ENCODE measurements around the gene NDE1. TPM values are rescaled to one million over a fixed set of nuclear protein-coding genes. Genes with fewer than 3 reads are reported as not detected.
"Not testable (repeated sequence)": the region's sequence is repeated elsewhere in the genome, so short reads cannot be mapped to it uniquely, and the experiment has no call there.

The NDE1 gene
- polyA plus RNA-seq, 1 donor (not counting 4 experiments of a cell fraction or from before 2014, with no cell fraction given): 37.8 TPM

DNA sequence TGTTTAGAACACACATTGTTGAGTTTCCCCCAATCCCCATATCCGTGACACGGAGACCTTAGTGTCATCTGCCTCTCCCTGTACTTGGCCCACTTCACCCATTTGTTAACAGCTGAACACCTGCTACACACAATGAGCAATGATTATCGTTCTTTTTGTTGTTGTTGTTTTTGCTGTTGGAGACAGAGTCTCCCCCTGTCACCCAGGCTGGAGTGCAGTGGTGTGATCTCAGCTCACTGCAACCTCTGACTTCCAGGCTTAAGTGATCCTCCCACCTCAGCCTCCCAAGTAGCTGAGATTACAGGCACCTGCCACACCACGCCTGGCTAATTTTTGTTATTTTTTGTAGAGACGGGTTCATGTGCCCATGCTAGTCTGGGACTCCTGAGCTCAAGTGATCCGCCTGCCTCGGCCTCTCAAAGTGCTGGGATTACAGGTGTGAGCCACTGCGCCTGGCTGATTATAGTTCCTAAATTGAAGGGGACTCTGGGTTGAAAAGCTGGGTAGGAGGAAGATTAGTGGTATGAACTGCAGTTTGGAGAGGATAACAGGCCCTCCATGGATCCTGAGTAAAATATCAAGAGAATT is 21.6 kb downstream of the NDE1 start:
- no peaks in the 10 kb centered on the region for H3K27me3 ChIP-seq (ENCODE audit: control insufficient read depth, extremely low read depth, insufficient read depth, low read length)
- peaks cover 44% of the 10 kb centered on the region for H3K4me1 ChIP-seq (ENCODE audit: control insufficient read depth, extremely low read depth, insufficient read depth, low read length)
- no peak for FAIRE-seq
- no peak overlapping the region for H3K4me3 ChIP-seq (ENCODE audit: control insufficient read depth in 2 of 3, extremely low read depth in 1 of 3, insufficient read depth in 2 of 3, low read depth in 1 of 3, low read length in 3 of 3)
- H3K79me2 ChIP-seq (ENCODE audit: control insufficient read depth, insufficient read depth, low read length): peaks cover 29% of the 10 kb centered on the region
- H2AFZ ChIP-seq (ENCODE audit: control insufficient read depth, low read length): no peak overlapping the region
- H3K4me2 ChIP-seq (ENCODE audit: control insufficient read depth, extremely low read depth, insufficient read depth, low read depth, low read length): peak overlapping the region; percentile 87
- H4K20me1 ChIP-seq (ENCODE audit: control insufficient read depth, extremely low read depth, insufficient read depth, low read length): no peaks in the 10 kb centered on the region
- H3K9me3 ChIP-seq (ENCODE audit: control insufficient read depth, low read depth, low read length): no peaks in the 10 kb centered on the region
- H3K27ac ChIP-seq (ENCODE audit: control insufficient read depth, insufficient read depth, low read length): peak overlapping the region; percentile 97
- no peak for DNase-seq (ENCODE audit: low read depth, low spot score)
- peaks cover 14 to 37% of the 10 kb centered on the region in 2 experiments for H3K36me3 ChIP-seq (ENCODE audit: control insufficient read depth in 2 of 2, extremely low read depth in 1 of 2, insufficient read depth in 2 of 2, low read length in 2 of 2)
- TF ChIP-seq EZH2 (IDR thresholded peaks at IDR 0.05; ENCODE audit: low read length): no peak
- TF ChIP-seq, protein P1, sequence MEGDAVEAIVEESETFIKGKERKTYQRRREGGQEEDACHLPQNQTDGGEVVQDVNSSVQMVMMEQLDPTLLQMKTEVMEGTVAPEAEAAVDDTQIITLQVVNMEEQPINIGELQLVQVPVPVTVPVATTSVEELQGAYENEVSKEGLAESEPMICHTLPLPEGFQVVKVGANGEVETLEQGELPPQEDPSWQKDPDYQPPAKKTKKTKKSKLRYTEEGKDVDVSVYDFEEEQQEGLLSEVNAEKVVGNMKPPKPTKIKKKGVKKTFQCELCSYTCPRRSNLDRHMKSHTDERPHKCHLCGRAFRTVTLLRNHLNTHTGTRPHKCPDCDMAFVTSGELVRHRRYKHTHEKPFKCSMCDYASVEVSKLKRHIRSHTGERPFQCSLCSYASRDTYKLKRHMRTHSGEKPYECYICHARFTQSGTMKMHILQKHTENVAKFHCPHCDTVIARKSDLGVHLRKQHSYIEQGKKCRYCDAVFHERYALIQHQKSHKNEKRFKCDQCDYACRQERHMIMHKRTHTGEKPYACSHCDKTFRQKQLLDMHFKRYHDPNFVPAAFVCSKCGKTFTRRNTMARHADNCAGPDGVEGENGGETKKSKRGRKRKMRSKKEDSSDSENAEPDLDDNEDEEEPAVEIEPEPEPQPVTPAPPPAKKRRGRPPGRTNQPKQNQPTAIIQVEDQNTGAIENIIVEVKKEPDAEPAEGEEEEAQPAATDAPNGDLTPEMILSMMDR (optimal IDR thresholded peaks at IDR 0.05 in 1 of 3, IDR thresholded peaks at IDR 0.05 in 1 of 3, conservative IDR thresholded peaks at IDR 0.05 in 1 of 3; ENCODE audit: extremely low read depth in 1 of 3, insufficient read depth in 2 of 3, low read length in 3 of 3): no peak
- peak overlapping the region; percentile 9 for H3K9ac ChIP-seq (ENCODE audit: control insufficient read depth, extremely low read depth, insufficient read depth, low read length)
- dilution Hi-C loops (cut with MboI; ENCODE audit: extremely low pct_ligation_motif_present, low sequenced_read_pairs): no loop called here
- no peaks in the 10 kb centered on the region for H3K9me1 ChIP-seq (ENCODE audit: control insufficient read depth, extremely low read depth, insufficient read depth, low read length)

DNA sequence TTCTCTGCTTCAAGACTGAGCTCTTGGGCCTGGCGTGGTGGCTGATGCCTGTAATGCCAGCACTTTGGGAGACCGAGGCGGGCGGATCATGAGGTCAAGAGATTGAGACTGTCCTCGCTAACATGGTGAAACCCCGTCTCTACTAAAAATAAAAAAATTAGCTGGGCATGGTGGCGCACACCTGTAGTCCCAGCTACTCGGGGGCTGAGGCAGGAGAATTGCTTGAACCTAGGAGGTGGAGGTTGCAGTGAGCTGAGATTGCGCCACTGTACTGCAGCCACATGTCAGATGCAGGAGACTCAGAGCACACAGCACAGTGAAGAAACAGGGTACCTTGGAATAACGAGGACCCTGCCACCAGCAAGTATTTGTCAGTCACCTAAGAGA is 22.1 kb downstream of the NDE1 start:
- dilution Hi-C loops (cut with MboI; ENCODE audit: extremely low pct_ligation_motif_present, low sequenced_read_pairs); H2AFZ ChIP-seq (ENCODE audit: control insufficient read depth, low read length): not testable (repeated sequence)

More for the DNA sequence above, 22.1 kb downstream of the NDE1 start:
- not testable (repeated sequence) for H4K20me1 ChIP-seq (ENCODE audit: control insufficient read depth, extremely low read depth, insufficient read depth, low read length); H3K27me3 ChIP-seq (ENCODE audit: control insufficient read depth, extremely low read depth, insufficient read depth, low read length); DNase-seq (ENCODE audit: low read depth, low spot score); H3K9me3 ChIP-seq (ENCODE audit: control insufficient read depth, low read depth, low read length); FAIRE-seq; H3K9me1 ChIP-seq (ENCODE audit: control insufficient read depth, extremely low read depth, insufficient read depth, low read length)
- peaks cover 44% of the 10 kb centered on the region for H3K4me1 ChIP-seq (ENCODE audit: control insufficient read depth, extremely low read depth, insufficient read depth, low read length)
- H3K4me3 ChIP-seq (ENCODE audit: control insufficient read depth in 2 of 3, extremely low read depth in 1 of 3, insufficient read depth in 2 of 3, low read depth in 1 of 3, low read length in 3 of 3): peak overlapping the region in 1 of 3 experiments; percentile 24
- peak overlapping the region; percentile 97 for H3K27ac ChIP-seq (ENCODE audit: control insufficient read depth, insufficient read depth, low read length)
- H3K36me3 ChIP-seq (ENCODE audit: control insufficient read depth in 2 of 2, extremely low read depth in 1 of 2, insufficient read depth in 2 of 2, low read length in 2 of 2): peaks cover 14 to 37% of the 10 kb centered on the region in 2 experiments
- H3K4me2 ChIP-seq (ENCODE audit: control insufficient read depth, extremely low read depth, insufficient read depth, low read depth, low read length): peak overlapping the region; percentile 87
- peak overlapping the region; percentile 87 for H3K9ac ChIP-seq (ENCODE audit: control insufficient read depth, extremely low read depth, insufficient read depth, low read length)
- H3K79me2 ChIP-seq (ENCODE audit: control insufficient read depth, insufficient read depth, low read length): peaks cover 34% of the 10 kb centered on the region

Measured in keratinocyte (primary cell).